ENCODE data around the gene RUBCNL. TPM values are rescaled to one million over a fixed set of nuclear protein-coding genes. Genes with fewer than 3 reads are reported as not detected.
"Not testable (repeated sequence)": the region's sequence is repeated elsewhere in the genome, so short reads cannot be mapped to it uniquely, and the experiment has no call there.

Gene RUBCNL
- total RNA-seq, 1 donor from 2014 or later = 6.7 TPM

- no peak for DNase-seq (ENCODE audit: low spot score)
Observed at GRCh38 chr13:46377554-46377953, 9.5 kb downstream of the RUBCNL start.

- no peak for DNase-seq (ENCODE audit: low spot score)
Observed at GRCh38 chr13:46374710-46375109, 12.3 kb downstream of the RUBCNL start.

GRCh38 chr13:46373623-46374022 lies 13.4 kb downstream of the RUBCNL start:
- DNase-seq (ENCODE audit: low spot score) = no peak

- not testable (repeated sequence) for DNase-seq (ENCODE audit: low spot score)
Observed at GRCh38 chr13:46372938-46373337, 14.1 kb downstream of the RUBCNL start.

GRCh38 chr13:46372071-46372470 lies 15.0 kb downstream of the RUBCNL start:
- DNase-seq (ENCODE audit: low spot score) = no peak

GRCh38 chr13:46369506-46370277 lies 17.4 kb downstream of the RUBCNL start:
- DNase-seq (ENCODE audit: low spot score) = no peak

- no peak for DNase-seq (ENCODE audit: low spot score)
Observed at GRCh38 chr13:46367617-46368327, 19.3 kb downstream of the RUBCNL start.

GRCh38 chr13:46361276-46361934 lies 25.6 kb downstream of the RUBCNL start:
- DNase-seq (ENCODE audit: low spot score) = no peak

- DNase-seq (ENCODE audit: low spot score) = no peak
Observed at GRCh38 chr13:46360604-46361003, 26.4 kb downstream of the RUBCNL start.

GRCh38 chr13:46359714-46360113 lies 27.3 kb downstream of the RUBCNL start:
- no peak for DNase-seq (ENCODE audit: low spot score)

GRCh38 chr13:46355901-46356590 lies 31.0 kb downstream of the RUBCNL start:
- DNase-seq (ENCODE audit: low spot score) = no peak

- no peak for DNase-seq (ENCODE audit: low spot score)
Observed at GRCh38 chr13:46355088-46355468, 32.0 kb downstream of the RUBCNL start.

- DNase-seq (ENCODE audit: low spot score) = no peak
Observed at GRCh38 chr13:46354156-46355087, 32.6 kb downstream of the RUBCNL start.

GRCh38 chr13:46352805-46353204 lies 34.2 kb downstream of the RUBCNL start:
- DNase-seq (ENCODE audit: low spot score) = no peak

- DNase-seq (ENCODE audit: low spot score) = no peak
Observed at GRCh38 chr13:46350003-46350402, 37.0 kb downstream of the RUBCNL start.

GRCh38 chr13:46348961-46349360 lies 38.1 kb downstream of the RUBCNL start:
- DNase-seq (ENCODE audit: low spot score) = no peak

- no peak for DNase-seq (ENCODE audit: low spot score)
Observed at GRCh38 chr13:46347277-46347676, 39.8 kb downstream of the RUBCNL start.

GRCh38 chr13:46345866-46346265 lies 41.2 kb downstream of the RUBCNL start:
- DNase-seq (ENCODE audit: low spot score) = no peak

- no peak for DNase-seq (ENCODE audit: low spot score)
Observed at GRCh38 chr13:46345398-46345797, 41.7 kb downstream of the RUBCNL start.

GRCh38 chr13:46343279-46343994 lies 43.6 kb downstream of the RUBCNL start:
- no peak for DNase-seq (ENCODE audit: low spot score)
